Measurements from ENCODE around the gene CFL1. TPM values are rescaled to one million over a fixed set of nuclear protein-coding genes. Genes with fewer than 3 reads are reported as not detected.

CFL1 gene
- total and polyA plus RNA-seq, 5 donors from 2014 or later = 737 to 3,209 (median 2,553) TPM

DNA sequence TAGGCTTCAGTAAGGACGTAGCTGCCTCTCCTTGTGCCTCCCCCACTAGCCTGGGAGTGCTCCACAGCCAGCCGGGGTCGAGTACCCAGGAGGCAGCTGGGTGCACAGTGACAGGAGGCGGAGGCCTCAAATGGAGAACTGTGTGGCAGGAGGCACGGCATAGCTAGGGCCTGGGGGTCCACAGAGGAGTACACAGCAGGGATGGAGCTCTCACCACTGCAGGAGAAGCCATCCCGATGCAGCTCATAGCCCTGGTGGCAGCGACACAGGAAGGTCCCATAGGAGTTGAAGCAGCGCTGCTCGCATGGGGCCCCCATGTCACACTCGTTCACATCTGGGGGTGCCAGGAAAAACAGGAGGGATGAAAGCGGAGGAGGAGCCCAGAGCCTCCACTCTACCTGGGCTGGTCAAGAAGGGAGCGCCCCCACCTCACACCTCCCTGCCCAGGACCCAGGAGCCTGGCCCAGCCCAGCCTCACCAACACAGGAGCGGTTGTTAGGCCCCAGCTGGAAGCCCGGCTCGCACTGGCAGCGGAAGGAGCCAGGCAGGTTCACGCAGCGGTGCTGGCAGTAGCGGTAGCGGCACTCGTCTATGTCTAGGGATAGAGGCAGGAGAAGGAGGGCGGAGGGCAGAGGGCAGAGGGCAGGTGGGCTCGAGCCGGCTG is 11.8 kb upstream of the CFL1 start:
- H3K27me3 Mint-ChIP-seq = peaks cover 11% of the 10 kb centered on the region
- H3K9me3 Mint-ChIP-seq = no peaks in the 10 kb centered on the region
- H3K27ac ChIP-seq (ENCODE audit: insufficient read depth, low read length, poor library complexity, severe bottlenecking) = no peak overlapping the region
- no peak overlapping the region for H3K4me3 ChIP-seq (ENCODE audit: low read depth, low read length)
- peak overlapping the region in 1 of 3 donors; percentile 90 for H3K27ac Mint-ChIP-seq
- H3K9me3 ChIP-seq (ENCODE audit: control insufficient read depth in 2 of 2, low read length in 2 of 2) = no peaks in the 10 kb centered on the region
- ATAC-seq (ENCODE audit: low read depth in 2 of 2) = no peak
- no peaks in the 10 kb centered on the region for H3K27me3 ChIP-seq (ENCODE audit: control insufficient read depth, insufficient read depth, low read length)
- H3K4me1 ChIP-seq (ENCODE audit: control insufficient read depth, insufficient read depth, low read length, poor library complexity, severe bottlenecking) = peaks cover 16% of the 10 kb centered on the region
- peak overlapping the region in 3 of 4 donors; percentile 63 to 80 (median 65) for H3K4me3 Mint-ChIP-seq
- no peak for DNase-seq
- peaks cover 3% of the 10 kb centered on the region for H3K36me3 Mint-ChIP-seq
- peaks cover 14% of the 10 kb centered on the region for H3K36me3 ChIP-seq (ENCODE audit: control insufficient read depth, insufficient read depth, low read length)
- H3K4me1 Mint-ChIP-seq = peaks cover 0 to 24% (median 10%) of the 10 kb centered on the region in 4 donors

DNA sequence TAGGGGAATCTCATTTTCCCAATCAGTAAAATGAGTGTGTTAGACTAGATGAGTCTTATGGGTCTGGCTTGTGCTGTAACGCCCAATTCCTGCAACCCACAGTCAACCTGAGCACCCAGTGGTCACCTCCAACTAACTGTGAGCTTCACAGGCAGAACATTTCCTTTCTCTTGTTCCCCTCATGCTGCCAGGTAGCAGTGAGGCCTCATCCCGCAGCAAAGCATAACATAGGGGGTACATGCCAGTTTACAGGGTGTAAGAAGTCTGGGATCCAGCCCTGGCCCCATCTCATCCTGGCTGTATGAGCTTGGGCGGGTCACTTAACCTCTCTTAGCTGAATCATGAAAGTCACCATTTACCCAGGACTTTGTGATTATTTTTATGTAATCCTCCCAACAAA is 10.9 kb upstream of the CFL1 start:
- peaks cover 11% of the 10 kb centered on the region for H3K27me3 Mint-ChIP-seq
- ATAC-seq (ENCODE audit: low read depth in 2 of 2) (no peak), DNase-seq (no peak)
- H3K27ac ChIP-seq (ENCODE audit: insufficient read depth, low read length, poor library complexity, severe bottlenecking) = no peak overlapping the region
- H3K4me1 ChIP-seq (ENCODE audit: control insufficient read depth, insufficient read depth, low read length, poor library complexity, severe bottlenecking) = peaks cover 14% of the 10 kb centered on the region
- peak overlapping the region in 1 of 3 donors; percentile 67 for H3K27ac Mint-ChIP-seq
- H3K9me3 ChIP-seq (ENCODE audit: control insufficient read depth in 2 of 2, low read length in 2 of 2) = no peaks in the 10 kb centered on the region
- peak overlapping the region in 1 of 4 donors; percentile 80 for H3K4me3 Mint-ChIP-seq
- H3K4me1 Mint-ChIP-seq = peaks cover 0 to 21% (median 9%) of the 10 kb centered on the region in 4 donors
- H3K36me3 Mint-ChIP-seq = peaks cover 3% of the 10 kb centered on the region
- peaks cover 23% of the 10 kb centered on the region for H3K36me3 ChIP-seq (ENCODE audit: control insufficient read depth, insufficient read depth, low read length)
- H3K27me3 ChIP-seq (ENCODE audit: control insufficient read depth, insufficient read depth, low read length) = no peaks in the 10 kb centered on the region
- H3K4me3 ChIP-seq (ENCODE audit: low read depth, low read length) = no peak overlapping the region
- H3K9me3 Mint-ChIP-seq = no peaks in the 10 kb centered on the region

DNA sequence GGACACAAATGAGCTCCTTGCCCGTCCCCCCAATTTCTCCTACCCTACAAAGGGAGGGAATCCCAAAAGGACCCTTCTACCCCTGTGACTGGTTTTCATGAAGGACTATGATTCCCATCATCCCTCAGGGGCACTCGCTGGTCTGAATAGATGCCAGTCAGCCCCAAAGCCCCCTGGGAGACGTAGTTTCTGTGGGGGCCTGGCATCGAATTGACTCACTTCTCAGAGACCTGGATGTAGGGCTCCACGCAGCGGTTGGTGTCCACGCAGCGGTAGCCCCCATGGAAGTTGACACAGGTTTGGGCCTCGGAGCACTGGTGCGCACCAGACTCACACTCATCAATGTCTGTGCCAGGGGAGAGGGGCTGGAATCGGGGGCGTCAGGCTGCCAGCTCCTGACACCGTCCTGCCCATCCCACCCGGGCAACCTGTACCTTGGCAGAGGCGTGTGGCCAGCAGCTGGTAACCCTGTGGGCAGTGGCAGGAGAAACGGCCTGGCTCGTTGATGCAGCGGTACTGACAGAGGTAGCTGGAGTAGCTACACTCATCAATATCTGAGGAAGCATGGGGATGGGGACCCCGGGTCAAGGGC is 10.2 kb upstream of the CFL1 start:
- H3K9me3 ChIP-seq (ENCODE audit: control insufficient read depth in 2 of 2, low read length in 2 of 2) = no peaks in the 10 kb centered on the region
- Mint-ChIP-seq H3K36me3 (peaks cover 3% of the 10 kb centered on the region), H3K27ac (no peak overlapping the region), H3K27me3 (peaks cover 7% of the 10 kb centered on the region), H3K9me3 (no peaks in the 10 kb centered on the region), H3K4me1 (peaks cover 0 to 14% (median 6%) of the 10 kb centered on the region in 4 donors), H3K4me3 (peak overlapping the region in 1 of 4 donors; percentile 69)
- H3K36me3 ChIP-seq (ENCODE audit: control insufficient read depth, insufficient read depth, low read length) = peaks cover 29% of the 10 kb centered on the region
- DNase-seq (peak in 1 of 3 donors; percentile 39), ATAC-seq (ENCODE audit: low read depth in 2 of 2) (peak in 1 of 2 donors; percentile 54)
- H3K27me3 ChIP-seq (ENCODE audit: control insufficient read depth, insufficient read depth, low read length) = no peaks in the 10 kb centered on the region
- H3K4me3 ChIP-seq (ENCODE audit: low read depth, low read length) = no peak overlapping the region
- H3K4me1 ChIP-seq (ENCODE audit: control insufficient read depth, insufficient read depth, low read length, poor library complexity, severe bottlenecking) = peaks cover 8% of the 10 kb centered on the region
- no peak overlapping the region for H3K27ac ChIP-seq (ENCODE audit: insufficient read depth, low read length, poor library complexity, severe bottlenecking)

DNA sequence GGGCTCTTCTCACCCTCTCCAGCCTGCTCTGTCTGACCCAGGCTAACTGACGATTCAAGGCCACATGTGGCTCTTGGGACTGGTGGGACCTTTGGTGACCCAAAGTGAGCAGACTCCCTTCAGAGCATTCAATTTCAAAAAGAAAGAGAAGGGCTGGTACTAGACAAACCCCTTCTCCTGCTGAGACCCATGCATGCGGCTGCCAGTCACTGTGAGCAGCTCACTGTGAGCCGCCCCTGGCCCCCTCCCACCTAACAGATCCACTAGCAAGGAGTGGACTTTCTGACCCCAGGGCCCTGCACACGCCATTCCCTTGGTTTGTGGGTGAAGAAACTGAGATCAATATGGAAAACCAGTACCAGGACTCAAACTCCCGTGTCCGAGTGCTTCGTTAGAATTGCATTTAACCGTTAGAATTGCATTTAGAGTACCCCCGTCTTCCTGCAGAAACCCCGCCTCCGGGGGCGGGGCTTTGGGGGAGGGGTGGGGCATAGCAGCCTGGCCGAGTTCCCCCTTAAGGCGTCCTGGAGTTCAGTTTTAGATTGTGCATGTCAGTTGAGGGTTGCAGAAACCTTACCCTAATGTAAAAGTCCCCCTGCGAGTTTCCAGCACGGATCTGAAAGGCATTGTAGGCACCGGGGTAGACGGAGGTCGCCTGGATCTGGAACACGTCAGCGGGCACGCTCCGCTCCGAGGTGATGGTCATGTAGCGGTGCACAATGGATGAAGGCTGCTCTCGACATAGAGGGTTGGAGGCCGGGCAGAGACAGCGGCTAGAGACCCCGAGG is 9.5 kb upstream of the CFL1 start:
- no peaks in the 10 kb centered on the region for H3K27me3 ChIP-seq (ENCODE audit: control insufficient read depth, insufficient read depth, low read length)
- no peak overlapping the region for H3K4me3 ChIP-seq (ENCODE audit: low read depth, low read length)
- H3K4me1 ChIP-seq (ENCODE audit: control insufficient read depth, insufficient read depth, low read length, poor library complexity, severe bottlenecking) = peaks cover 5% of the 10 kb centered on the region
- H3K4me3 Mint-ChIP-seq = peak overlapping the region in 2 of 4 donors; percentile 65 to 69
- peaks cover 6% of the 10 kb centered on the region for H3K27me3 Mint-ChIP-seq
- H3K36me3 ChIP-seq (ENCODE audit: control insufficient read depth, insufficient read depth, low read length) = peaks cover 36% of the 10 kb centered on the region
- H3K27ac Mint-ChIP-seq = no peak overlapping the region
- no peak for ATAC-seq (ENCODE audit: low read depth in 2 of 2)
- no peak overlapping the region for H3K27ac ChIP-seq (ENCODE audit: insufficient read depth, low read length, poor library complexity, severe bottlenecking)
- peaks cover 7% of the 10 kb centered on the region for H3K36me3 Mint-ChIP-seq
- H3K9me3 Mint-ChIP-seq = no peaks in the 10 kb centered on the region
- DNase-seq = no peak
- no peaks in the 10 kb centered on the region for H3K9me3 ChIP-seq (ENCODE audit: control insufficient read depth in 2 of 2, low read length in 2 of 2)
- peaks cover 0 to 14% (median 5%) of the 10 kb centered on the region in 4 donors for H3K4me1 Mint-ChIP-seq

DNA sequence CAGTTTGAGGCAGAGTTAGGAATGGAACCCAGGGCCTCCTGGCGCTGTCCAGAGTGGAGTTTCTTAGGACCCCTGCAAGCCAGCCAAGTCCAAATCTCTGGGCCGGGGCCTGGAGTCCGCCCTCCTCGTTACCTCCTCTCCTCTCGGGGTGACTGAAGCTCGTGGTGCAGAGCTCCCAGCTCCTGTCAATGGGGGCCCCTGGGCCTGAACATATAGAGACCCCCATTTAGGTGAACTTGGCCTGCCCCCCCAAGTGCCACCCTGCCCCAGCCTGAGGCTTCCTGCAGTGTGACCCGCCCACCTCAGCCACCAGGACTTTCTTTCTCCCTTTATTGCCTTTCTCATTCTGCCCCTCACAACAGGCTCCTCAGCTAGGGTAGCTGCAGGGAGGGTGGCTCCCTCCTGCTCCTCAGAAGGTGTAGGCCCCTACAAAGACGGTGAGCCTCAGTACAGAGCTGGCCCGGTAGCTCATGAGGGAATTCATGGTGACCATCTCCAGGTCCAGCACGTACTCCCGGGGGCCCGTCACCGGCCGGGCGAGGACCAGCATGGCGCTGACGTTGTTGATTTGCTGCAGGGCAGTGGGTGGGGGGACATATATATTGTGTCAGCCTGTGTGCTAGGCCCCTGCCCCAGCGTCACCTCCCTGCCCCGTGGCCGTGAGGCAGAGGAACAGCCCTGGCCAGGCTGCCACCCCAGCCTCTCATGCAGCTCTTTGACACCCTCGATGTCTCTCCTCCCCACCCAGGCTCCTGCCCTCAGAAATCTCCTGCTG is 8.7 kb upstream of the CFL1 start:
- ATAC-seq (ENCODE audit: low read depth in 2 of 2) (no peak), DNase-seq (no peak)
- Mint-ChIP-seq H3K36me3 (peaks cover 8% of the 10 kb centered on the region), H3K27ac (no peak overlapping the region), H3K27me3 (peaks cover under 1% of the 10 kb centered on the region), H3K9me3 (no peaks in the 10 kb centered on the region), H3K4me3 (peak overlapping the region in 2 of 4 donors; percentile 65 to 69), H3K4me1 (peaks cover 0 to 13% (median 5%) of the 10 kb centered on the region in 4 donors)
- Histone ChIP-seq H3K9me3 (ENCODE audit: control insufficient read depth in 2 of 2, low read length in 2 of 2) (no peaks in the 10 kb centered on the region), H3K4me1 (ENCODE audit: control insufficient read depth, insufficient read depth, low read length, poor library complexity, severe bottlenecking) (peaks cover 9% of the 10 kb centered on the region), H3K4me3 (ENCODE audit: low read depth, low read length) (no peak overlapping the region), H3K27ac (ENCODE audit: insufficient read depth, low read length, poor library complexity, severe bottlenecking) (no peak overlapping the region), H3K36me3 (ENCODE audit: control insufficient read depth, insufficient read depth, low read length) (peaks cover 41% of the 10 kb centered on the region), H3K27me3 (ENCODE audit: control insufficient read depth, insufficient read depth, low read length) (no peaks in the 10 kb centered on the region)

DNA sequence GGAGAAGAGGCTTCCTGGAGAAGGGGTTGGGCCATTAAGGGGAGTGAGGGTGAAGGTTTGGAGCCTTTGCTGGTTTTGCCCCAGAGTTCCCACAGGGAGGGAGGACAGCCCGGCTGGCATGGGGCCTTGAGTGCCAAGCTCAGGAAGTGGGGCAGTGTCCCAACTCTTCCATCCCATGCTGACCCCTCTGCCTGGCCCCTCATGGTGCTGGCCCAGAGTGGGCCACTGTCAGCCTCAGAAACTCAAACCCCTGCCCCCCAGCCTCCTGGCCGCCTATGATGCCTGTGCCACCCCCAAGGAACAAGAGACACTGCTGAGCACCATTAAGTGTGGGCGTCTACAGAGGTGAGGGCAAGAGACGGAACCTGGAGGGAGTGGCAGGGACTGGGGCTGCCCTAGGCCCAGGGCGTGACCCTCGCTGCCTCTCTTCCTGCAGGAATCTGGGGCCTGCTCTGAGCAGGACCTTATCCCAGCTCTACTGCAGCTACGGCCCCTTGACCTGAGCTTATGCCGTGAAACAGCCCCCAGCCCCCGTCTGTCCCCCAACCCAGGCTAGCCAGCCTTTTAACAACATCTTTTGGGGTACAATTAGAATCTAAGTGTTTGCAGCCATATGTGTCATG is 7.7 kb upstream of the CFL1 start:
- no peaks in the 10 kb centered on the region for H3K9me3 Mint-ChIP-seq
- H3K27ac Mint-ChIP-seq = peak overlapping the region in 1 of 3 donors; percentile 42
- H3K4me1 Mint-ChIP-seq = peaks cover 0 to 15% (median 8%) of the 10 kb centered on the region in 4 donors
- Histone ChIP-seq H3K27me3 (ENCODE audit: control insufficient read depth, insufficient read depth, low read length) (no peaks in the 10 kb centered on the region), H3K27ac (ENCODE audit: insufficient read depth, low read length, poor library complexity, severe bottlenecking) (no peak overlapping the region), H3K9me3 (ENCODE audit: control insufficient read depth in 2 of 2, low read length in 2 of 2) (no peaks in the 10 kb centered on the region), H3K4me1 (ENCODE audit: control insufficient read depth, insufficient read depth, low read length, poor library complexity, severe bottlenecking) (peaks cover 19% of the 10 kb centered on the region), H3K4me3 (ENCODE audit: low read depth, low read length) (no peak overlapping the region), H3K36me3 (ENCODE audit: control insufficient read depth, insufficient read depth, low read length) (peaks cover 41% of the 10 kb centered on the region)
- DNase-seq (no peak), ATAC-seq (ENCODE audit: low read depth in 2 of 2) (no peak)
- peaks cover 8% of the 10 kb centered on the region for H3K36me3 Mint-ChIP-seq
- H3K27me3 Mint-ChIP-seq = no peaks in the 10 kb centered on the region
- peak overlapping the region in 1 of 4 donors; percentile 27 for H3K4me3 Mint-ChIP-seq
